Chondrocyte (in vitro differentiated cells): ENCODE measurements around the gene SMOC1. TPM values are rescaled to one million over a fixed set of nuclear protein-coding genes. Genes with fewer than 3 reads are reported as not detected.

Source experiments
- DNase-seq: peaks from one replicate; pipeline ENCODE4 v3.0.0; 2021; ENCODE audit warnings: mixed read lengths, low spot score
- H3K27ac Mint-ChIP-seq: one replicate; pipeline ENCODE4 v1.8.0; 2021; ENCODE audit warnings: mild to moderate bottlenecking, moderate library complexity, mixed read lengths; ENCODE audit not compliant: unreplicated experiment
- H3K27me3 Mint-ChIP-seq: 2 replicates; pipeline ENCODE4 v1.8.0; 2021; ENCODE audit warnings: low read depth, mixed read lengths
- H3K36me3 Mint-ChIP-seq: 2 replicates; pipeline ENCODE4 v1.8.0; 2021; ENCODE audit warnings: low read depth, mixed read lengths
- H3K4me1 Mint-ChIP-seq: 2 replicates; pipeline ENCODE4 v1.8.0; 2021; ENCODE audit warnings: low read depth, mild to moderate bottlenecking, mixed read lengths
- H3K4me3 Mint-ChIP-seq: one replicate; pipeline ENCODE4 v1.8.0; 2021; ENCODE audit warnings: mild to moderate bottlenecking, moderate library complexity, mixed read lengths; ENCODE audit not compliant: unreplicated experiment
- H3K9me3 Mint-ChIP-seq: 2 replicates; pipeline ENCODE4 v1.8.0; 2021; ENCODE audit warnings: low read depth, mixed read lengths
- total RNA-seq: library from RNA; stranded (reverse); gene quantifications from 3 replicates; pipeline ENCODE4 v1.2.1, GENCODE V29; 2021
- TF ChIP-seq, protein P1 (sequence below): fragments of 200-600 bp; sonication (generic); IDR thresholded peaks from 2 replicates; pipeline ENCODE4 v1.5.0; 2021; ENCODE audit warnings: antibody characterized with exemption, mild to moderate bottlenecking, moderate library complexity

The SMOC1 gene
- total RNA-seq, 1 donor from 2014 or later: 1.1 TPM

DNA sequence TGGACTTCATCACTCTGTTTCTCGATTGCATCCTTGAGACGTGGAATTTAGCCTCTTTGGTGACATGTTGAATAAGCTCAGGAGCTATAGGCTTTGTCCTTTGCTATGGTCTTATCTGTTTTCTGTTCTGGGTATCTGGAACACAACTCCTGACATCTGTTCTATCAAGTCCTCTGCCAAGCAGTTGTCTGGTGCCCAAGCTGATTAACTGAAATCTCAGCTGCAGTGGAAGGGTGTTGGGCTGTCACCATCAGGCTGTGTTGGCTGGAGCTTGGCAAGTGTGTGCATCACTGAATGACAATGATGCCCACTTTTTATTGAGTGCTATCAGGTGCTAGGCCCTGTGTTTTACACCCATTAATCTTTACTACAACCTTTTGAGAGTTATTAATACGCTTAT, 77.8 kb downstream of the SMOC1 start:
- peaks cover 8% of the 10 kb centered on the region for H3K27me3 Mint-ChIP-seq
- H3K4me3 Mint-ChIP-seq: no peak overlapping the region

DNA sequence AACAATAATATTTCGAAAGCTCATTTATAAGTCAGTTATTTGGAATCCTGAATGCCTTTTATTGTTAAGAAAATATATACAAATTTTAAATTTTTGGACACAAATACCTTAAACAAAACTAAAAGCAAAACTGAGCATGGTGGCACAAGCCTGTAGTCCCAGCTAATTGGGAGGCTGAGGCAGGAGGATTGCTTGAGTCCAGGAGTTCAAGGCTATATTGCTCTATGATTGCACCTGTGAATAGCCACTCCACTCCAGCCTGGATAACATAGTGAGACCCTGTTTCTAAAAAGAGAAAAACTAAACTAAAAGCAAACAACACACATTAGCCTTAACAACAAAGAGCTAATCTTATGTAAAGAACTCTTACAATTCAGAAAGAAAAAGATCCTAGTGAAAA, 78.8 kb downstream of the SMOC1 start:
- TF ChIP-seq, protein P1, sequence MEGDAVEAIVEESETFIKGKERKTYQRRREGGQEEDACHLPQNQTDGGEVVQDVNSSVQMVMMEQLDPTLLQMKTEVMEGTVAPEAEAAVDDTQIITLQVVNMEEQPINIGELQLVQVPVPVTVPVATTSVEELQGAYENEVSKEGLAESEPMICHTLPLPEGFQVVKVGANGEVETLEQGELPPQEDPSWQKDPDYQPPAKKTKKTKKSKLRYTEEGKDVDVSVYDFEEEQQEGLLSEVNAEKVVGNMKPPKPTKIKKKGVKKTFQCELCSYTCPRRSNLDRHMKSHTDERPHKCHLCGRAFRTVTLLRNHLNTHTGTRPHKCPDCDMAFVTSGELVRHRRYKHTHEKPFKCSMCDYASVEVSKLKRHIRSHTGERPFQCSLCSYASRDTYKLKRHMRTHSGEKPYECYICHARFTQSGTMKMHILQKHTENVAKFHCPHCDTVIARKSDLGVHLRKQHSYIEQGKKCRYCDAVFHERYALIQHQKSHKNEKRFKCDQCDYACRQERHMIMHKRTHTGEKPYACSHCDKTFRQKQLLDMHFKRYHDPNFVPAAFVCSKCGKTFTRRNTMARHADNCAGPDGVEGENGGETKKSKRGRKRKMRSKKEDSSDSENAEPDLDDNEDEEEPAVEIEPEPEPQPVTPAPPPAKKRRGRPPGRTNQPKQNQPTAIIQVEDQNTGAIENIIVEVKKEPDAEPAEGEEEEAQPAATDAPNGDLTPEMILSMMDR: no peak
- H3K36me3 Mint-ChIP-seq: no peaks in the 10 kb centered on the region
- H3K27ac Mint-ChIP-seq: no peak overlapping the region
- no peak for DNase-seq
- H3K9me3 Mint-ChIP-seq: peaks cover 2% of the 10 kb centered on the region
- H3K4me1 Mint-ChIP-seq: no peaks in the 10 kb centered on the region
- peaks cover 8% of the 10 kb centered on the region for H3K27me3 Mint-ChIP-seq
- H3K4me3 Mint-ChIP-seq: no peak overlapping the region

More for the DNA sequence above, 77.8 kb downstream of the SMOC1 start:
- H3K4me1 Mint-ChIP-seq: no peaks in the 10 kb centered on the region
- no peak overlapping the region for H3K27ac Mint-ChIP-seq
- peaks cover 2% of the 10 kb centered on the region for H3K9me3 Mint-ChIP-seq
- no peaks in the 10 kb centered on the region for H3K36me3 Mint-ChIP-seq
- no peak for DNase-seq
- TF ChIP-seq, protein P1: no peak

DNA sequence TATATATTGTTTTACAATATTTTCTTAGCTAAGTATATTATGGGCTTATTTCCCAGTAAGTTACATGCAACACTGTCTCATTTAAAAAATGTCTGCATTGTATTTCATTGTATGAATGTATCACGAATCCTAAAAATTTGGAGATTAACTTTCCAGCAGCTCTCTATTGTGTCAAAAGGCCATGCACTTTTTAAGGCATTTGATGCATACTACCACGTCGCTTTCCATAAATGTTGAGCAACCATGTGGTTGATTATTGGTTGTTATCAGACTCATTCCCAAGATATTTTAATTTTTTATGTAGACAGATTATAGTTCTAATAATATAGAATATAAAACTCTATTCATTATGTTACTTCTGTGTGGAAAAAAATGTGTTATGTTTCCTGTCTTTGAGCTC, 79.9 kb downstream of the SMOC1 start:
- no peak for DNase-seq
- H3K27me3 Mint-ChIP-seq: peaks cover 6% of the 10 kb centered on the region
- peaks cover 2% of the 10 kb centered on the region for H3K9me3 Mint-ChIP-seq
- H3K36me3 Mint-ChIP-seq: no peaks in the 10 kb centered on the region
- TF ChIP-seq, protein P1: no peak
- no peaks in the 10 kb centered on the region for H3K4me1 Mint-ChIP-seq
- no peak overlapping the region for H3K27ac Mint-ChIP-seq
- H3K4me3 Mint-ChIP-seq: no peak overlapping the region

DNA sequence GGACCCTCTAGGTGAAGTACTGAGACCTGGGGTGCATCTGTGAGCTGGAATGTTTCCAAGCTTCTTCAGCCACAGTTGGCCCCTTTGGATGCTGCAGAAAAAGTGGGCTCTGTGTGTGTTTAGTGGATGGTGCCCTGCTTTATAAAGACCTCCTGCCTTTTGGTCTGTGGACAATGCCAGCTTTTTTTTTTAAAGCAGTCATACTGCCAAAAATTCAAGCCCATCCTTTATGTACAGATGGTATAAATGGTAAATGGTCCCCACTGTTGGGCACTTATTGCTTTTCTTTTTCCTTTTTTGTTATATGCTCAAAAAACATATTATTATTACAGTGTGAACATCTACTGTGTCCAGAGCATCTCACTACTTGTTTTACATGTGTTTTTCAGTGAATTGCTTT, 81.1 kb downstream of the SMOC1 start:
- Mint-ChIP-seq H3K27me3 (peaks cover 4% of the 10 kb centered on the region), H3K36me3 (no peaks in the 10 kb centered on the region), H3K9me3 (peaks cover 2% of the 10 kb centered on the region), H3K27ac (no peak overlapping the region), H3K4me3 (no peak overlapping the region), H3K4me1 (no peaks in the 10 kb centered on the region)
- TF ChIP-seq, protein P1: no peak
- no peak for DNase-seq

DNA sequence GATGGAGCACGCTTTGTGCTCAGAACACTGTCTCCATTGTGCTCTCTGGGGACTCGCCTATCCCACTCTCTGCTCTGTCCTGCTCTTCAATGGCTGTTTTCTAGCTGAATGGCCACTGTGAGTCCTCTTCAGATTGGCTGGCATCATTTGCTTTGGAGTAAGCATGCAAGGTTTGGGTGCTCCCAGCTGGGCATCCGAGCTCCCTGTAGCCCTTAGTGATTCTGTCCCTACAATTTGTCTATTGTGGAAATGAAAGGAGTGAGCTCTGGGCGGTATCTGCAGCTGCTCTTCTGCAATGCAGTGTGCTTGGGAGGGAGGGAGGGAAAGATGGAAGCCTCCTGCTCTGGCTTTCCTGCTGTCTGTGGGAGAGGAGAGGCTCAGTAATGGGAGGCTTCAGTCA, 84.8 kb downstream of the SMOC1 start:
- no peak overlapping the region for H3K4me3 Mint-ChIP-seq
- H3K4me1 Mint-ChIP-seq: no peaks in the 10 kb centered on the region
- TF ChIP-seq, protein P1: no peak
- H3K27ac Mint-ChIP-seq: no peak overlapping the region
- no peak for DNase-seq
- peaks cover 2% of the 10 kb centered on the region for H3K9me3 Mint-ChIP-seq
- no peaks in the 10 kb centered on the region for H3K36me3 Mint-ChIP-seq
- H3K27me3 Mint-ChIP-seq: peaks cover 6% of the 10 kb centered on the region
